A549 (cell line): ENCODE data around the gene NANOS2. TPM values are rescaled to one million over a fixed set of nuclear protein-coding genes. Genes with fewer than 3 reads are reported as not detected.

Experiments used
- ATAC-seq, 2 experiments: fragments of 200-7000 bp in 1 of 2; fragments of >200 bp in 1 of 2; cut with Nextera tagmentation in 1 of 2; cut with Tn5 transposase in 1 of 2; 3 replicates each; pipeline versions ENCODE4 v1.8.0 to v1.9.1; 2018 to 2020; ENCODE audit warnings: mild to moderate bottlenecking in 1 of 2, moderate library complexity in 1 of 2
- CTCF ChIA-PET: fragments of 300-600 bp; sonication (Branson Sonifier 250); formaldehyde crosslinking; extraction: SDS; loops from one replicate; lab custom pipeline; 2021; ENCODE audit warnings: antibody characterized with exemption, inconsistent platforms; lab: Yijun Ruan, JAX
- POLR2A ChIA-PET: fragments of 350-600 bp; formaldehyde crosslinking; extraction: SDS; loops from one replicate; lab custom pipeline; 2021; ENCODE audit warnings: antibody characterized with exemption, inconsistent platforms; lab: Yijun Ruan, JAX
- DNase-seq, 2 experiments: peaks; one replicate each; pipeline versions ENCODE4 v3.0.0 to v3.0.0-alpha.2; 2011 to 2016; ENCODE audit warnings: low read depth in 1 of 2, low spot score in 1 of 2
- FAIRE-seq: peaks from 2 replicates; lab custom pipeline; 2011; peaks lifted over from hg19 to GRCh38; lab: Jason Lieb, UNC
- H3K27ac ChIP-seq, 2 experiments: fragments of >200 bp; sonication (Bioruptor Twin); formaldehyde crosslinking; 3 replicates each; pipeline ENCODE4 v1.5.1; 2016 to 2017
- H3K4me1 ChIP-seq: fragments of >200 bp; sonication (Bioruptor Twin); formaldehyde crosslinking; 3 replicates; pipeline ENCODE4 v1.6.1; 2016
- H3K4me2 ChIP-seq: fragments of >200 bp; sonication (Bioruptor Twin); formaldehyde crosslinking; 3 replicates; pipeline ENCODE4 v1.6.1; 2016
- H3K4me3 ChIP-seq: fragments of >200 bp; sonication (Bioruptor Twin); formaldehyde crosslinking; 3 replicates; pipeline ENCODE4 v1.5.1; 2016
- H3K9me3 ChIP-seq: fragments of >200 bp; sonication (Bioruptor Twin); formaldehyde crosslinking; 3 replicates; pipeline ENCODE4 v1.6.1; 2016
- ATOH8 ChIP-seq: fragments of 250-450 bp; sonication (Bioruptor Pico); IDR thresholded peaks from 2 replicates; pipeline ENCODE4 v1.5.0; 2020; ENCODE audit warnings: low read depth, mild to moderate bottlenecking, moderate library complexity
- CBX8 ChIP-seq: fragments of 200-600 bp; sonication (generic); IDR thresholded peaks from 2 replicates; pipeline ENCODE4 v1.6.1; 2016
- CHD4 ChIP-seq: fragments of 200-600 bp; sonication (generic); IDR thresholded peaks from 2 replicates; pipeline ENCODE4 v1.6.1; 2016; ENCODE audit warnings: antibody characterized with exemption, mild to moderate bottlenecking, borderline replicate concordance
- EHMT2 ChIP-seq: fragments of 200-600 bp; sonication (generic); IDR thresholded peaks from 2 replicates; pipeline ENCODE4 v1.6.1; 2016; ENCODE audit warnings: antibody characterized with exemption, low read depth, mild to moderate bottlenecking, moderate library complexity
- EP300 ChIP-seq, 2 experiments: fragments of >200 bp; sonication (Bioruptor Twin); formaldehyde crosslinking; IDR thresholded peaks; 2 replicates in 1 of 2; 3 replicates in 1 of 2; pipeline ENCODE4 v1.6.1; 2016 to 2017
- FOSB ChIP-seq: fragments of 250-450 bp; sonication (Bioruptor Pico); IDR thresholded peaks from 2 replicates; pipeline ENCODE4 v1.5.0; 2020; ENCODE audit warnings: mild to moderate bottlenecking, moderate library complexity
- FOSL2 ChIP-seq, 2 experiments: fragments of 450-650 bp in 1 of 2; fragments of >200 bp in 1 of 2; sonication (Bioruptor Twin) in 1 of 2; formaldehyde crosslinking; IDR thresholded peaks; 2 replicates each; pipeline versions ENCODE4 v1.5.0 to v1.6.1; 2016 to 2020; ENCODE audit warnings: mild to moderate bottlenecking in 1 of 2, moderate library complexity in 1 of 2
- HDAC2 ChIP-seq: fragments of 200-600 bp; sonication (generic); IDR thresholded peaks from 2 replicates; pipeline ENCODE4 v1.6.1; 2016
- HMGXB4 ChIP-seq: fragments of 250-450 bp; sonication (Bioruptor Pico); IDR thresholded peaks from 2 replicates; pipeline ENCODE4 v1.5.0; 2021; ENCODE audit warnings: mild to moderate bottlenecking, moderate library complexity, borderline replicate concordance
- HOXB13 ChIP-seq: fragments of 250-450 bp; sonication (Bioruptor Pico); IDR thresholded peaks from 2 replicates; pipeline ENCODE4 v1.5.0; 2020; ENCODE audit warnings: low read depth, mild to moderate bottlenecking, moderate library complexity
- JUN ChIP-seq, 2 experiments: fragments of >200 bp; sonication (Bioruptor Twin); formaldehyde crosslinking; IDR thresholded peaks; 2 replicates in 1 of 2; 3 replicates in 1 of 2; pipeline ENCODE4 v1.6.1; 2016 to 2017
- JUNB ChIP-seq: fragments of >200 bp; sonication (Bioruptor Twin); formaldehyde crosslinking; IDR thresholded peaks from 2 replicates; pipeline ENCODE4 v1.6.1; 2016
- MAZ ChIP-seq: fragments of 150-350 bp; IDR thresholded peaks from 2 replicates; pipeline ENCODE4 v1.6.1; 2014; ENCODE audit warnings: antibody characterized with exemption, low read depth, low read length, borderline replicate concordance
- NFE2L2 ChIP-seq: fragments of 150-350 bp; conservative IDR thresholded peaks from 2 replicates; pipeline ENCODE4 v1.6.1; 2014; ENCODE audit warnings: low read length
- NPAS2 ChIP-seq: fragments of 250-450 bp; sonication (Bioruptor Pico); IDR thresholded peaks from 2 replicates; pipeline ENCODE4 v1.8.0; 2022; ENCODE audit warnings: mild to moderate bottlenecking, moderate library complexity, borderline replicate concordance
- NR3C1 ChIP-seq: fragments of >200 bp; sonication (Bioruptor Twin); formaldehyde crosslinking; IDR thresholded peaks from 3 replicates; pipeline ENCODE4 v1.6.1; 2017
- RAD21 ChIP-seq, 2 experiments: fragments of >200 bp in 1 of 2; sonication (Bioruptor Twin) in 1 of 2; formaldehyde crosslinking in 1 of 2; IDR thresholded peaks in 1 of 2; conservative IDR thresholded peaks in 1 of 2; 2 replicates in 1 of 2; 3 replicates in 1 of 2; pipeline ENCODE4 v1.6.1; 2012 to 2018; ENCODE audit warnings: inconsistent platforms in 1 of 2
- RARB ChIP-seq: fragments of 250-450 bp; sonication (Bioruptor Pico); IDR thresholded peaks from 2 replicates; pipeline ENCODE4 v1.8.0; 2021; ENCODE audit warnings: mild to moderate bottlenecking, moderate library complexity
- RFX5 ChIP-seq: fragments of 450-650 bp; IDR thresholded peaks from 2 replicates; pipeline ENCODE4 v1.7.1; 2014; ENCODE audit warnings: antibody characterized with exemption, mild to moderate bottlenecking, moderate library complexity
- SMC3 ChIP-seq: fragments of >200 bp; sonication (Bioruptor Twin); formaldehyde crosslinking; IDR thresholded peaks from 3 replicates; pipeline ENCODE4 v1.6.1; 2018; ENCODE audit warnings: inconsistent platforms
- TP53 ChIP-seq: fragments of 250-450 bp; sonication (Bioruptor Pico); IDR thresholded peaks from 2 replicates; pipeline ENCODE4 v1.5.0; 2021; ENCODE audit warnings: mild to moderate bottlenecking, moderate library complexity
- USF2 ChIP-seq: fragments of 450-650 bp; IDR thresholded peaks from 2 replicates; pipeline ENCODE4 v1.6.1; 2014; ENCODE audit warnings: antibody characterized with exemption
- ZFP36 ChIP-seq: fragments of 450-650 bp; IDR thresholded peaks from 2 replicates; pipeline ENCODE4 v1.6.1; 2014; ENCODE audit warnings: borderline replicate concordance; ENCODE audit not compliant: partially characterized antibody
- WGBS: methylation state at CpG from one replicate; pipeline ENCODE4 v1.1.6; 2017; ENCODE audit errors: missing lambda C conversion rate; 5-methylcytosine and 5-hydroxymethylcytosine counted together
- polyA plus RNA-seq, 4 experiments: library from polyadenylated mRNA; depleted of rRNA in 3 of 4; stranded (reverse); fragments of >200 nt; fragmentation: RNase III in 1 of 4; extraction: RNeasy Plus Mini Kit Qiagen cat#74134 plus additional on column Dnase treatment in 1 of 4; gene quantifications; 2 replicates in 3 of 4; 3 replicates in 1 of 4; pipeline ENCODE4 v1.2.3, GENCODE V29; 2011 to 2017
- TF ChIP-seq, protein P1 (sequence below): fragments of >200 bp; sonication (Bioruptor Twin); formaldehyde crosslinking; IDR thresholded peaks from 3 replicates; pipeline ENCODE4 v1.6.1; 2016

The NANOS2 gene
- polyA plus RNA-seq, 2 of the 4 experiments (the other 2 are of a cell fraction), result not detected

- Histone ChIP-seq H3K4me3 (peak overlapping the region; percentile 71), H3K27ac (peak overlapping the region; percentile 74 to 88), H3K4me1 (peaks cover 25% of the 10 kb centered on the region), H3K4me2 (peak overlapping the region; percentile 89), H3K9me3 (no peaks in the 10 kb centered on the region)
- TF ChIP-seq HMGXB4 (CRISPR knock-in tag) (no peak), RARB (no peak), HOXB13 (CRISPR knock-in tag) (no peak), EP300 (IDR thresholded peaks at IDR 0.05) (no peak), NPAS2 (CRISPR knock-in tag) (no peak), HDAC2 (no peak), NFE2L2 (no peak), ATOH8 (CRISPR knock-in tag) (no peak), RFX5 (no peak), ZFP36 (no peak), CBX8 (no peak)
- POLR2A ChIA-PET, result interaction anchor here (0.5 to 2.7 kb wide), 5 partner anchors 16 to 435 kb away, joined by 3 to 30 read pairs (median 5); partner anchors contain the start of gene IRF2BP1
- no peak for DNase-seq
- no peak for ATAC-seq
- 83% methylated on average over 12 of the region's 12 CpGs for WGBS
- FAIRE-seq, result no peak
- CTCF ChIA-PET, result interaction anchor here (0.6 to 11.3 kb wide), 33 partner anchors 8 to 531 kb away, joined by 3 to 315 read pairs (median 6); partner anchors contain the start of genes IRF2BP1, MYPOP and SIX5
These were observed 49.9 kb downstream of the NANOS2 start for GRCh38 chr19:45864629-45865082.

GRCh38 chr19:45863840-45864628 lies 50.5 kb downstream of the NANOS2 start, which contains the start of gene FOXA3:
Gene FOXA3 (plus strand): TSS chr19:45864326. CDS start chr19:45864457, 131 bp downstream.
- H3K4me3 ChIP-seq, result peak within 1 kb of the TSS; percentile 71
- ATAC-seq (peak; percentile 68 to 70), DNase-seq (peak; percentile 71 to 96), FAIRE-seq (no peak)
- POLR2A ChIA-PET, result interaction anchor here (0.5 to 2.7 kb wide), 28 partner anchors 7 to 436 kb away, joined by 3 to 30 read pairs (median 4); partner anchors contain the start of genes CCDC61, IRF2BP1, MYPOP and SIX5
- peak within 1 kb of the TSS; percentile 89 for H3K4me2 ChIP-seq
- CTCF ChIA-PET, result interaction anchor here (0.6 to 11.3 kb wide), 44 partner anchors 8 to 532 kb away, joined by 3 to 315 read pairs (median 5); partner anchors contain the start of genes DMPK, IRF2BP1, MYPOP and SIX5
- H3K27ac ChIP-seq, result peak within 1 kb of the TSS; percentile 74 to 88
- 14% methylated on average over 26 of the region's 71 CpGs for WGBS
- no peaks in the 10 kb centered on the region for H3K9me3 ChIP-seq
- peaks cover 25% of the 10 kb centered on the region for H3K4me1 ChIP-seq
- TF ChIP-seq MAZ, result no peak
- TF ChIP-seq, protein P1, sequence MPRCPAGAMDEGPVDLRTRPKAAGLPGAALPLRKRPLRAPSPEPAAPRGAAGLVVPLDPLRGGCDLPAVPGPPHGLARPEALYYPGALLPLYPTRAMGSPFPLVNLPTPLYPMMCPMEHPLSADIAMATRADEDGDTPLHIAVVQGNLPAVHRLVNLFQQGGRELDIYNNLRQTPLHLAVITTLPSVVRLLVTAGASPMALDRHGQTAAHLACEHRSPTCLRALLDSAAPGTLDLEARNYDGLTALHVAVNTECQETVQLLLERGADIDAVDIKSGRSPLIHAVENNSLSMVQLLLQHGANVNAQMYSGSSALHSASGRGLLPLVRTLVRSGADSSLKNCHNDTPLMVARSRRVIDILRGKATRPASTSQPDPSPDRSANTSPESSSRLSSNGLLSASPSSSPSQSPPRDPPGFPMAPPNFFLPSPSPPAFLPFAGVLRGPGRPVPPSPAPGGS, result 0 out of 3 replicates have a peak, but pooled peaks have one; percentile 33
- TF ChIP-seq NR3C1, result no peak
- TF ChIP-seq RAD21 (conservative IDR thresholded peaks at IDR 0.05 in 1 of 2, IDR thresholded peaks at IDR 0.05 in 1 of 2), result peak; percentile 58 to 89; a peak in 4 of 5 replicates
- TF ChIP-seq HMGXB4 (CRISPR knock-in tag), result no peak
- 0 out of 2 replicates have a peak, but pooled peaks have one; percentile 14 for TF ChIP-seq TP53
- TF ChIP-seq CHD4, result peak; percentile 81
- TF ChIP-seq USF2, result no peak
- TF ChIP-seq SMC3, result peak; percentile 91
- TF ChIP-seq JUN (IDR thresholded peaks at IDR 0.05), result peak in 1 of 2 experiments; percentile 48; a peak in 1 of 5 replicates
- no peak for TF ChIP-seq ATOH8 (CRISPR knock-in tag)
- TF ChIP-seq FOSB (CRISPR knock-in tag), result no peak
- TF ChIP-seq FOSL2 (IDR thresholded peaks at IDR 0.05), result no peak
- peak; percentile 16; the same call in 1 of the 2 replicates for TF ChIP-seq FOSL2 (CRISPR knock-in tag; IDR thresholded peaks at IDR 0.05)
- TF ChIP-seq JUNB, result no peak
- no peak for TF ChIP-seq EHMT2
